Tibial nerve (tissue), 4 donors: ENCODE data around the gene SWSAP1. TPM values are rescaled to one million over a fixed set of nuclear protein-coding genes. Genes with fewer than 3 reads are reported as not detected.

Source experiments
- DNase-seq, 2 donors: peaks; one replicate each; pipeline ENCODE4 v3.0.0-alpha.2; 2019; ENCODE audit warnings: low spot score in 2 of 2
- H3K27ac ChIP-seq, 4 donors: fragments of 200-600 bp; sonication (generic) in 3 of 4; one replicate each; pipeline ENCODE4 v1.5.1; 2017 to 2019; ENCODE audit warnings: mild to moderate bottlenecking in 1 of 4
- H3K27me3 ChIP-seq, 2 donors: fragments of 200-600 bp; sonication (generic) in 1 of 2; one replicate each; pipeline versions ENCODE4 v1.5.1 to v1.6.0; 2017 to 2019
- H3K36me3 ChIP-seq, 3 donors: fragments of 200-600 bp; sonication (generic); one replicate each; pipeline ENCODE4 v1.5.1; 2018 to 2019
- H3K4me1 ChIP-seq, 4 donors: fragments of 200-600 bp; sonication (generic) in 3 of 4; one replicate each; pipeline ENCODE4 v1.5.1; 2017 to 2019
- H3K4me3 ChIP-seq, 4 donors: fragments of 200-600 bp; sonication (generic) in 3 of 4; one replicate each; pipeline ENCODE4 v1.5.1; 2017 to 2019; ENCODE audit warnings: mild to moderate bottlenecking in 1 of 4, moderate library complexity in 1 of 4
- H3K9me3 ChIP-seq, 4 donors: fragments of 200-600 bp; sonication (generic) in 3 of 4; one replicate each; pipeline ENCODE4 v1.5.1; 2017 to 2019
- EP300 ChIP-seq, 2 donors: sonication (generic); formaldehyde crosslinking; IDR thresholded peaks; one replicate each; pipeline ENCODE4 v1.6.1; 2017; ENCODE audit warnings: antibody characterized with exemption in 2 of 2, mild to moderate bottlenecking in 1 of 2
- POLR2A ChIP-seq, 2 donors: fragments of 450-650 bp; IDR thresholded peaks; one replicate each; pipeline ENCODE4 v1.6.1; 2017; ENCODE audit warnings: antibody characterized with exemption in 2 of 2, mild to moderate bottlenecking in 2 of 2, moderate library complexity in 2 of 2
- WGBS, 2 donors: methylation state at CpG; one replicate each; pipeline ENCODE4 v1.1.5; 2018; 5-methylcytosine and 5-hydroxymethylcytosine counted together
- total RNA-seq, 4 donors: library from RNA; depleted of rRNA; stranded (reverse); fragments of >200 nt; gene quantifications; one replicate each; pipeline ENCODE4 v1.1.0, GENCODE V29; 2016
- TF ChIP-seq, protein P1 (sequence below), 5 experiments: fragments of 200-600 bp in 3 of 5; fragments of 450-650 bp in 2 of 5; sonication (generic) in 3 of 5; IDR thresholded peaks; one replicate each; pipeline ENCODE4 v1.5.1; 2016 to 2019; ENCODE audit warnings: antibody characterized with exemption in 5 of 5, mild to moderate bottlenecking in 3 of 5, moderate library complexity in 2 of 5

Gene SWSAP1
- 1 to 10 TPM; 2.3 to 5.7 (median 2.8) TPM for total RNA-seq

GRCh38 chr19:11374433-11375142, at the start of gene SWSAP1:
SWSAP1 (plus strand) TSS chr19:11374666; CDS start chr19:11374681, 15 bp downstream.
- 1% methylated on average over 43 to 44 of the region's 44 CpGs for WGBS, 2 donors

DNA sequence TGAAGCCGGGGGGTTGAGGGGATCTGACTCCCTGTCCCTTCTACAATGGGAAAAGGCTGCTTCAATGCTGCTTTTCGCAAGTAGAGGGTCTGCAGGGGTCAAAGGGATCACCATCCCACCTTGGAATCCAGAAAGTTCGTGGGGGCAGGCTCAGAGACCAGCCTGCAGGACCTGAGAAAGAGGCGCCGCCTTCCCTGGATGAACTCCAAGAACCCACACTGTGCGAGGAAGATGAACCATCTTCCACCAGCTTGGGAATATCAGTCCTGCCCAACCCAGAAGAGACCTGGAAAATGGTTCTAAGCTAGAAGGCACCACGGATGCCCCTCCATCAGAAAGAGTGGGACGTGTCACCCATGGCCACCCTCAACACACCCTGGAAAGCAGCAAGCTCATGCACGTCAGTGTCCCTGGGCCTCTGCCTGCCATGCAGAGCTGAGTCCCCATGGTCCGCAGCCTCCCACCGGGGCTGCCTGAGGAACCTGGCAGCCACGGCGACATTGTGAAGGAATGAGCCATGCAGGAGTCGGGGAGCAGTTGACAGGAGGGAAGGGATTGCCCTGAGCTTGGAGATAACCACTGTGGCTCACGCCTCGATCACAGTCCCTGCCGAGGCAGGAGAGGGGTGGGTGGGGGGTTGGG, 49.6 kb upstream of the SWSAP1 start:
- no peak for TF ChIP-seq EP300 (IDR thresholded peaks at IDR 0.05)
- TF ChIP-seq POLR2A (IDR thresholded peaks at IDR 0.05), result no peak
- TF ChIP-seq, protein P1, sequence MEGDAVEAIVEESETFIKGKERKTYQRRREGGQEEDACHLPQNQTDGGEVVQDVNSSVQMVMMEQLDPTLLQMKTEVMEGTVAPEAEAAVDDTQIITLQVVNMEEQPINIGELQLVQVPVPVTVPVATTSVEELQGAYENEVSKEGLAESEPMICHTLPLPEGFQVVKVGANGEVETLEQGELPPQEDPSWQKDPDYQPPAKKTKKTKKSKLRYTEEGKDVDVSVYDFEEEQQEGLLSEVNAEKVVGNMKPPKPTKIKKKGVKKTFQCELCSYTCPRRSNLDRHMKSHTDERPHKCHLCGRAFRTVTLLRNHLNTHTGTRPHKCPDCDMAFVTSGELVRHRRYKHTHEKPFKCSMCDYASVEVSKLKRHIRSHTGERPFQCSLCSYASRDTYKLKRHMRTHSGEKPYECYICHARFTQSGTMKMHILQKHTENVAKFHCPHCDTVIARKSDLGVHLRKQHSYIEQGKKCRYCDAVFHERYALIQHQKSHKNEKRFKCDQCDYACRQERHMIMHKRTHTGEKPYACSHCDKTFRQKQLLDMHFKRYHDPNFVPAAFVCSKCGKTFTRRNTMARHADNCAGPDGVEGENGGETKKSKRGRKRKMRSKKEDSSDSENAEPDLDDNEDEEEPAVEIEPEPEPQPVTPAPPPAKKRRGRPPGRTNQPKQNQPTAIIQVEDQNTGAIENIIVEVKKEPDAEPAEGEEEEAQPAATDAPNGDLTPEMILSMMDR (IDR thresholded peaks at IDR 0.05), result no peak
- Histone ChIP-seq H3K4me3 (no peak overlapping the region), H3K4me1 (peaks cover 3 to 48% (median 23%) of the 10 kb centered on the region in 4 donors), H3K27me3 (no peaks in the 10 kb centered on the region), H3K27ac (peak overlapping the region; percentile 62 to 83 (median 74)), H3K9me3 (no peaks in the 10 kb centered on the region), H3K36me3 (peaks cover 0 to 50% (median 2%) of the 10 kb centered on the region in 3 donors)
- WGBS, 2 donors, result 62 to 72% methylated on average over 8 to 11 of the region's 17 CpGs
- DNase-seq, result no peak

More at GRCh38 chr19:11374433-11375142, at the start of gene SWSAP1:
- Histone ChIP-seq H3K27me3 (no peaks in the 10 kb centered on the region), H3K4me3 (peak within 1 kb of the TSS; percentile 54 to 75 (median 59)), H3K9me3 (no peaks in the 10 kb centered on the region), H3K4me1 (peaks cover 0 to 40% (median 15%) of the 10 kb centered on the region in 4 donors), H3K36me3 (peaks cover 0 to 9% (median 0%) of the 10 kb centered on the region in 3 donors), H3K27ac (peak within 1 kb of the TSS; percentile 85 to 96 (median 92))
- peak; percentile 97 for DNase-seq
- TF ChIP-seq POLR2A (IDR thresholded peaks at IDR 0.05) (peak in 1 of 2 donors; percentile 22), EP300 (IDR thresholded peaks at IDR 0.05) (peak; percentile 17 to 80)
- TF ChIP-seq, protein P1 (IDR thresholded peaks at IDR 0.05), result peak in 1 of 5 experiments; percentile 47

- peak overlapping the region in 1 of 4 donors; percentile 80 for H3K27ac ChIP-seq
These were observed 48.9 kb upstream of the SWSAP1 start for GRCh38 chr19:11325544-11325943.

DNA sequence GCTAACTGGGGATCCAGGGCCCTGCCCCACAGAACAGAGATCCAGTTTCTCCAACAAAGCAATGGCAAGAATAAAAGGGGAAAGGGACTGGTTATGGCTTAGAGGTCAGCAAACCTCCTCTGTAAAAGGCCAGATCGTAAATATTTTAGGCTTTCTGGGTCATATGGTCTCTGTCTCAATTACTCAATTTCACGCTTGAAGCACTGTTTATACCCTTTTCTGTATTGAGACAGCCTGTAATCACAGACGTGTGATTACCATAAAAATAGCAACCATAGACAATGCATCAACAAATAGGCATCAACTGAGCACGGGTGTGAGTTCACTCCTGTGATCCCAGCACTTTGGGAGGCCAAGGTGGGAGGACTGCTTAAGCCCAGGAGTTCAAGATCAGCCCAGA, 44.3 kb upstream of the SWSAP1 start:
- Histone ChIP-seq H3K27ac (no peak overlapping the region), H3K27me3 (no peaks in the 10 kb centered on the region), H3K4me1 (peaks cover 0 to 5% (median 0%) of the 10 kb centered on the region in 4 donors), H3K36me3 (peaks cover 4 to 98% (median 6%) of the 10 kb centered on the region in 3 donors), H3K4me3 (no peak overlapping the region), H3K9me3 (no peaks in the 10 kb centered on the region)
- no peak for DNase-seq
- TF ChIP-seq EP300 (IDR thresholded peaks at IDR 0.05) (no peak), POLR2A (IDR thresholded peaks at IDR 0.05) (no peak)
- TF ChIP-seq, protein P1 (IDR thresholded peaks at IDR 0.05), result no peak
- 55 to 69% methylated on average over 4 of the region's 4 CpGs for WGBS, 2 donors

More at GRCh38 chr19:11325544-11325943, 48.9 kb upstream of the SWSAP1 start:
- 95 to 98% methylated on average over 7 of the region's 7 CpGs for WGBS, 2 donors
- Histone ChIP-seq H3K4me3 (no peak overlapping the region), H3K27me3 (no peaks in the 10 kb centered on the region), H3K4me1 (peaks cover 3 to 48% (median 23%) of the 10 kb centered on the region in 4 donors), H3K9me3 (no peaks in the 10 kb centered on the region), H3K36me3 (peaks cover 0 to 57% (median 2%) of the 10 kb centered on the region in 3 donors)
- DNase-seq, result no peak
- TF ChIP-seq POLR2A (IDR thresholded peaks at IDR 0.05) (no peak), EP300 (IDR thresholded peaks at IDR 0.05) (no peak)
- TF ChIP-seq, protein P1 (IDR thresholded peaks at IDR 0.05), result no peak

- H3K9me3 ChIP-seq, result no peaks in the 10 kb centered on the region
- no peaks in the 10 kb centered on the region for H3K27me3 ChIP-seq
- H3K4me3 ChIP-seq, result no peak overlapping the region
- peaks cover 4 to 100% (median 6%) of the 10 kb centered on the region in 3 donors for H3K36me3 ChIP-seq
- TF ChIP-seq POLR2A (IDR thresholded peaks at IDR 0.05), result no peak
- no peak for TF ChIP-seq EP300 (IDR thresholded peaks at IDR 0.05)
- TF ChIP-seq, protein P1 (IDR thresholded peaks at IDR 0.05), result no peak
- DNase-seq, result no peak
- WGBS, 2 donors, result 68 to 81% methylated on average over 4 of the region's 4 CpGs
- H3K4me1 ChIP-seq, result no peaks in the 10 kb centered on the region
- no peak overlapping the region for H3K27ac ChIP-seq
These were observed 43.0 kb upstream of the SWSAP1 start for GRCh38 chr19:11331502-11331901.
